Mononuclear cell (primary cell): Measurements from ENCODE around the gene CS. TPM values are rescaled to one million over a fixed set of nuclear protein-coding genes. Genes with fewer than 3 reads are reported as not detected.
A peak's percentile ranks its signal among the peaks of the same experiment; 100 is the strongest.
"Not testable (repeated sequence)": the region's sequence is repeated elsewhere in the genome, so short reads cannot be mapped to it uniquely, and the experiment has no call there.

Source experiments
- H3K27me3 ChIP-seq: 2 replicates; pipeline ENCODE4 v1.6.0; 2011; ENCODE audit warnings: low read length, control low read depth; ENCODE audit not compliant: insufficient read depth
- H3K4me1 ChIP-seq: 2 replicates; pipeline ENCODE4 v1.5.1; 2011; ENCODE audit warnings: mild to moderate bottlenecking, low read length, control low read depth; ENCODE audit not compliant: insufficient read depth
- H3K4me3 ChIP-seq: 2 replicates; pipeline ENCODE4 v1.5.1; 2011; ENCODE audit warnings: mild to moderate bottlenecking, low read length, moderate library complexity
- H3K9me3 ChIP-seq: 2 replicates; pipeline ENCODE4 v1.5.1; 2011; ENCODE audit warnings: low read depth, mild to moderate bottlenecking, control low read depth, low read length
- total RNA-seq: library from RNA; depleted of rRNA; stranded (reverse); fragments of >200 nt; gene quantifications from one replicate; pipeline ENCODE4 v1.2.3, GENCODE V29; 2012

The CS gene
- total RNA-seq, 1 donor = 148 TPM

DNA sequence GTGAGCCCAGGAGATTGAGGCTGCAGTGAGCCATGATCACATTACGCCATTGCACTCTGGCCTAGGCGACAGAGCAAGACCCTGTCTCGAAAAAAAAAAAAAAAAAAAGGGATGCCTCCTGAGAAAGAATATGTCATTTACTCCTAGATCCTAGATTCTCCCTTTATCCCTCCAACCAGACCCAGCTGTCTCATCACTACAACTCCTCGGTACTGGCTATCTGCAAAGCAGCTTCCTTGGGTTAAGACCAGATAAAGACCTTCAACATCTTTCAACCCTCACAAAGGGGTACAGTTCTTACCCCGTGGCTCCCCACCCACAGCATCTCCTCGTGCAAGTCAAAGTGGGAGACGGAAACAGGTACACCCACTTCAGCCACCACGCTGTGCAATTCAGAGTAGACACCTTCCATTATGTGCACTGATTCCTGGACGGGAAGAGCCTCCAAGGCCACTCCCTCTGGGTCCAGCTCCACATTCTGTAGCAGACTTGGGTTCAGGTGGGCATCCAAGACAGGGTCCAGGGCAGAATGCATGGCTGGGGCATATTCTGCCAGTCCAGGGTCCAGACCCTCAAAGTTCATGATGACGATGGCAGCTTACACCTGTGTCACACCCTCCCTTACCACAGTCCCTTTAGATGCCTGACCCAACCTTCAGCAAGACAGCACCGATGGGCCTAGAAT lies 32.5 kb upstream of the CS start:
- Histone ChIP-seq H3K4me1 (peaks cover 39% of the 10 kb centered on the region), H3K27me3 (no peaks in the 10 kb centered on the region), H3K4me3 (no peak overlapping the region), H3K9me3 (no peaks in the 10 kb centered on the region)

- Histone ChIP-seq H3K4me1 (peaks cover 23% of the 10 kb centered on the region), H3K9me3 (no peaks in the 10 kb centered on the region), H3K27me3 (no peaks in the 10 kb centered on the region), H3K4me3 (no peak overlapping the region)
These were observed 30.9 kb upstream of the CS start for GRCh38 chr12:56330936-56331490.

DNA sequence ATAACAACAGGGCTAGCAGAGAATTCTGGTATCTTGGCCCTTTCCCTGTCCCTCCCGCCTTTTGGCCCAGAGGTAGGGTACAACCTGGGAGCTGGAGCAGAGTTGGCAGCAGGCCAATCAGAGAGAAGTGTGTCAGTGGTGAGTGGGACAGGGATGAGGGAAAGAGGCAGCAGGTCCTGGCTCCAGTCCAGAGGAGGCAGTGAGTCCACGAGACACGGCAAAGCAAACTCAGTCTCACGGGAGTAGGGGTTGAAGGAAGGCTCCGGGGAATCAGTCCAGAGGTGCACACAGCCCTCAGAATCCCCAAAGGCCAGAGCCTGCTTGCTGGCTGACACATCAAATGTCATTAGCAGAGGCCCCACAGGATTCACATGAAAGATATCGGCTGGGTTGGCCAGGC lies 26.4 kb upstream of the CS start:
- Histone ChIP-seq H3K4me1 (no peaks in the 10 kb centered on the region), H3K9me3 (no peaks in the 10 kb centered on the region), H3K4me3 (no peak overlapping the region), H3K27me3 (no peaks in the 10 kb centered on the region)

DNA sequence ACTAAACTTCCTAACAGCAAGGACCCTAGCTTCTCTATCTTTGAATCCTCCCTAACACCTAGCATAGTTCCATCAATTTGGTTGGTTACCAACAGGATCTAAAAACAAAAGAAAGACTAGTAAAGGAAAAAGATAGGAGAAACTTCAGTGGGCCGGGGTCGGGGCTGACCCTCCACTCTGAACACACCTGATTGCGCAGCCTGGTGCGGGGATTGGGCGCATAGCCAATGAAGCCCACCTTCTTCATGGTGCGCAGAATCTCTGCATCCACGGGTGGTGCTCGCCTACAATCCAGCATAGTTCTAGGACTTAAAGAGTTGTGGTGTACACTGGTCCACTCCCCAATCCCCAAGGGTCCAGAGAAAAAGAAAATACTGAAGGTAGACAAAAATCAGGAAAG lies 26.0 kb upstream of the CS start:
- Histone ChIP-seq H3K9me3 (no peaks in the 10 kb centered on the region), H3K4me3 (no peak overlapping the region), H3K27me3 (no peaks in the 10 kb centered on the region), H3K4me1 (peaks cover 2% of the 10 kb centered on the region)

DNA sequence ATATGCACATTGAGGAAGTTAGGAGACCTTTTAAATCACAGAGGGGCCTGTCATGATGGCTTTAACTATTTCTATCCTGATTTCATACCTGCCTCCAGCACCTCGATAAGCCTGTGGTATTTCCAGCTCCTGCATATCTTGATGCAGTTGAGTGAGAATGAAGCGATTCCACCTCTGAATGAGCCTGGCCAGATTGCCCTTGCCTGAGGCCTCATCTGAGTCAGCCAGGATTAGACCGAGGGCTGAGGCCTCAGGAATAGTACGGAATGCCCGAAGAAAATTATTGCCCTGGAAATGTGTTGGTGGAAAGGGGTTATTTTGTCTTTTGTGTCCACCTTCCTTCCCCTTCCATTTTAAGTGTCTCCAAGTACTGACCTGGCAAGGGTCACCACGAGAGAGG lies 24.1 kb upstream of the CS start:
- Histone ChIP-seq H3K27me3 (no peaks in the 10 kb centered on the region), H3K4me1 (peaks cover 6% of the 10 kb centered on the region), H3K4me3 (no peak overlapping the region), H3K9me3 (no peaks in the 10 kb centered on the region)

DNA sequence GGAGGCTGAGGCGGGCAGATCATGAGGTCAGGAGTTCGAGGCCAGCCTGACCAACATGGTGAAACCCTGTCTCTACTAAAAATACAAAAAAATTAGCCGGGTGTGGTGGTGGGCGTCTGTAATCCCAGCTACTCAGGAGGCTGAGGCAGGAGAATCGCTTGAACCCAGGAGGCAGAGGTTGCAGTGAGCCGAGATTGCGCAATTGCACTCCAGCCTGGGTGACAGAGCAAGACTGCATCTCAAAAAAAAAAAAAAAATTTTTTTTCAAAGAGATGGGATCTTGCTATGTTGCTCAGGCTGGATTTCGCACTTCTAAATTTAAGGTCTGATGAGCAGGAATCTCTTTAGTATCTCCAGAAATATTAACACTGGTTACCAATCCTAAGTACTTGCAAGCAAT lies 21.5 kb upstream of the CS start:
- not testable (repeated sequence) for H3K9me3 ChIP-seq, H3K4me3 ChIP-seq, H3K27me3 ChIP-seq
- H3K4me1 ChIP-seq = peaks cover 11% of the 10 kb centered on the region

DNA sequence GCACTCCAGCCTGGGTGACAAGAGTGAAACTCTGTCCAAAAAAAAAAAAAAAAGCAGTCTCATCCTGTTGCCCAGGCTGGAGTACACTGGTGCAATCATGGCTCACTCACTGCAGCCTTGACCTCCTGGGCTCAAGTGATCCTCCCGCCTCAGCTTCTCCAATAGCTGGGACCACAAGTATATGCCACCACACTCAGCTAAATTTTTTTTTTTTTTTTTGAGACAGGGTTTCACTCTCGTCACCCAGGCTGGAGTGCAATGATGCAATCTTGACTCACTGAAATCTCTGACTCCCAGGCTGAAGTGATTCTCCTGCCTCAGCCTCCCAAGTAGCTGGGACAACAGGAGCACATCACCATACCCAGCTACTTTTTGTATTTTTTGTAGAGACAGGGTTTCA lies 20.9 kb upstream of the CS start:
- Histone ChIP-seq H3K4me1 (peaks cover 15% of the 10 kb centered on the region), H3K4me3 (no peak overlapping the region), H3K9me3 (no peaks in the 10 kb centered on the region), H3K27me3 (no peaks in the 10 kb centered on the region)

DNA sequence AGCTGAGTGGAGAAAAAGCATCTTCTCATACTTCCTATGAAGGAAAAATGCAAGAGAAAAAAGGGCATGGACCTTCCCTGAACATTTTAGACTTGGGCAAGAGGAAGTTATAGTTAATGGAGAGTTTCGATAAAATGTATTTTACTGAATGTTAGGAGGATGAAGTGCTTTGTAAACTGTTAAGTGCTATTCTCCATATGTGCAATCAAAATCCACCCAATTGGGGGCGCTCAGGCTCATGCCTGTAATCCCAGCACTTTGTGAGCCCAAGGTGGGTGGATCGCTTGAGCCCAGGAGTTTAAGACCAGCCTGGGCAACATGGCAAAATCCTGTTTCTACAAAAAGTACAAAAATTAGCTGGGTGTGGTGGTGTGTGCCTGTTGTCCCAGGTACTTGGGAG lies 17.5 kb upstream of the CS start:
- peaks cover 27% of the 10 kb centered on the region for H3K4me1 ChIP-seq
- H3K27me3 ChIP-seq = no peaks in the 10 kb centered on the region
- H3K9me3 ChIP-seq = no peaks in the 10 kb centered on the region
- H3K4me3 ChIP-seq = no peak overlapping the region

GRCh38 chr12:56315622-56316473 lies 15.7 kb upstream of the CS start, which contains the start of gene CNPY2:
Gene CNPY2, minus strand, starts transcription at chr12:56315988. Its CDS starts 771 bp downstream, at chr12:56315217.
- no peaks in the 10 kb centered on the region for H3K9me3 ChIP-seq
- H3K4me3 ChIP-seq = peak within 1 kb of the TSS; percentile 86
- peaks cover 22% of the 10 kb centered on the region for H3K4me1 ChIP-seq
- H3K27me3 ChIP-seq = no peaks in the 10 kb centered on the region

- Histone ChIP-seq H3K4me3 (peak overlapping the region; percentile 86), H3K27me3 (no peaks in the 10 kb centered on the region), H3K4me1 (peaks cover 21% of the 10 kb centered on the region), H3K9me3 (no peaks in the 10 kb centered on the region)
These were observed 15.1 kb upstream of the CS start for GRCh38 chr12:56315249-56315621.

DNA sequence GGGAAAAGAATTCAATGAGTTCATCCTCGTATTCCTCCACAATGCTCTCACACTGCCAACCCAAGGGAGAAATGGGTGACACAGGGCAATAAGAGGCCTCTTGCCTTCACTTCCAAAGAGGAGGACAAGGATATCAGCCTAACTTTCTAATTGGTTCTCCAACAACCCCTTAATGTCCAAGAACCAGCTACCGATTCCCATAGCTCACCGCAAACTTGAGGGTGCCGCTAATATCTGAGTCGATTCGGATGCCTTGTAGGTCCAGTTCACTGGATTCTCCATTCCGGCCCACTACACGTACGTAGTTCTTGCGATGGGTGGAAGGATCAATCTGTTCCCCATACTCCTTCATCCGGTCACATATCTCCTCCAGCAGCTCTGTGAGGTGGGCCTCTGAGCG lies 10.9 kb upstream of the CS start:
- no peaks in the 10 kb centered on the region for H3K27me3 ChIP-seq
- H3K9me3 ChIP-seq = no peaks in the 10 kb centered on the region
- no peak overlapping the region for H3K4me3 ChIP-seq
- peaks cover 12% of the 10 kb centered on the region for H3K4me1 ChIP-seq

- Histone ChIP-seq H3K27me3 (no peaks in the 10 kb centered on the region), H3K4me1 (no peaks in the 10 kb centered on the region), H3K4me3 (no peak overlapping the region), H3K9me3 (no peaks in the 10 kb centered on the region)
These were observed 8.6 kb upstream of the CS start for GRCh38 chr12:56308714-56309113.

GRCh38 chr12:56307221-56307965 lies 7.3 kb upstream of the CS start:
- Histone ChIP-seq H3K27me3 (no peaks in the 10 kb centered on the region), H3K4me1 (no peaks in the 10 kb centered on the region), H3K9me3 (no peaks in the 10 kb centered on the region), H3K4me3 (no peak overlapping the region)

DNA sequence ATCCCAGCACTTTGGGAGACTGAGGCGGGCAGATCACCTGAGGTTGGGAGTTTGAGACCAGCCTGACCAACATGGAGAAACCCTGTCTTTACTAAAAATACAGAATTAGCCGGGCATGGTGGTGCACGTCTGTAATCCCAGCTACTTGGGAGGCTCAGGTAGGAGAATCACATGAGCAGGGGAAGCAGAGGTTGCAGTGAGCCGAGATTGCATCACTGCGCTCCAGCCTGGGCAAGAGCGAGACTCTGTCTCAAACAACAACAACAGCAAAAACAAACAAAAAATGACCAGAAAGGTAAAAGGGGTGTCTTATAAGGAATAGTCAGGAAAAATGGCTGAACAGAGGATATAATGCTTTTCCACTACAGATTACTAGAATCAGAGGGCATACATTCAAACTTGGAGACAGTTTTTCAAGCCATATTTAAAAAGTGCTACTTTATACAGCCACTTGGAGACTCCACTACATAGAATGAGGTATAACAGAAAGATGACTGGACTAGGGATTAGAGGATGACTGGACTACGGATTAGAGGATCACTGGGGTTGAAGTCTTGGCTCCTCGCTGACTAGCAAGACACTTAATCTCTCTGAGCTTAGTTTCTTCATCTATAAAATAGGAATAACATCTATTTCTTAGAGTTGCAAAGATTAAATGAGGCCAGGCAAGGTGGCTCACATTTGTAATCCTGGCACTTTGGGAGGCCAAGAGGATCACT lies 4.9 kb upstream of the CS start:
- Histone ChIP-seq H3K9me3 (no peaks in the 10 kb centered on the region), H3K4me1 (peaks cover 17% of the 10 kb centered on the region), H3K4me3 (no peak overlapping the region), H3K27me3 (no peaks in the 10 kb centered on the region)
